NB4 (cell line): Measurements from ENCODE around the gene SAG.

Experiments
- TF ChIP-seq, protein P1 (sequence below): IDR thresholded peaks from one replicate; pipeline ENCODE4 v1.5.1; 2012; ENCODE audit warnings: low read depth, low read length
- TF ChIP-seq, protein P2 (sequence below): IDR thresholded peaks from 2 replicates; pipeline ENCODE4 v1.6.1; 2011; ENCODE audit warnings: low read depth, low read length

DNA sequence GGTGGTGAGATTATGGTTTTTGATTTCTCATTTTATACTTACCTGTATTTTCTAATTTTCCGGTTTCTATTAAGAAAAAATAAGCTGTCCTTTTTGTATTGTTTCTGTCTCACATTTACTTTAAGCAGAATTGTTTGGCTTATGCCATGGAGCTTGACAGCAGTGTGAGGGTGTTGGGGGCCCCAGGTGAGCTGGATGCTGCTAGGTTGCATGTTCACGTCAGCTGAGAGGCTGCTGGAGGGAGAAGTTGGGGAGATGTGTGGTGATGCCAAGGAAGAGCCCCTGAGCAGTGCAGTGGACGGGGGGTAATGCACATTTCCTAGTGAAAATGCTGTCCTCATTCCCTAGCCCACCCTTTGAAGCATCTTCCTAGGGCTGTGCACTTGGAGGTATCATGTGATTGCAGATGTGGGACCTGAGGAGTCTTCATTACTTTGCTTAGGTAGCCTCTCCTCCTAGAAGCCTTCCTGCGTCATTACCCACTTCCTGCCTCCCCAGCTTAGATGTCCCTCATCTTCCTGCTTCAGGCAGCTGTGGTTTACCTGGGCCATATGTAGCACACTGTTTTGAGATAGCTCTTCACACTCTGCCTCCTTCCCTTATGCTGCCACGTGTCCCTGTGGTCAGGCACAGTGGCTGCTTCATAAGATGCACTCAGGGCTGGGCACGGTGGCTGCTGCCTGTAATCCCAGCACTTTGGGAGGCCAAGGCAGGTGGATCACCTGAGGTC, 39.9 kb upstream of the SAG start:
- TF ChIP-seq, protein P1, sequence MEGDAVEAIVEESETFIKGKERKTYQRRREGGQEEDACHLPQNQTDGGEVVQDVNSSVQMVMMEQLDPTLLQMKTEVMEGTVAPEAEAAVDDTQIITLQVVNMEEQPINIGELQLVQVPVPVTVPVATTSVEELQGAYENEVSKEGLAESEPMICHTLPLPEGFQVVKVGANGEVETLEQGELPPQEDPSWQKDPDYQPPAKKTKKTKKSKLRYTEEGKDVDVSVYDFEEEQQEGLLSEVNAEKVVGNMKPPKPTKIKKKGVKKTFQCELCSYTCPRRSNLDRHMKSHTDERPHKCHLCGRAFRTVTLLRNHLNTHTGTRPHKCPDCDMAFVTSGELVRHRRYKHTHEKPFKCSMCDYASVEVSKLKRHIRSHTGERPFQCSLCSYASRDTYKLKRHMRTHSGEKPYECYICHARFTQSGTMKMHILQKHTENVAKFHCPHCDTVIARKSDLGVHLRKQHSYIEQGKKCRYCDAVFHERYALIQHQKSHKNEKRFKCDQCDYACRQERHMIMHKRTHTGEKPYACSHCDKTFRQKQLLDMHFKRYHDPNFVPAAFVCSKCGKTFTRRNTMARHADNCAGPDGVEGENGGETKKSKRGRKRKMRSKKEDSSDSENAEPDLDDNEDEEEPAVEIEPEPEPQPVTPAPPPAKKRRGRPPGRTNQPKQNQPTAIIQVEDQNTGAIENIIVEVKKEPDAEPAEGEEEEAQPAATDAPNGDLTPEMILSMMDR: no peak
- TF ChIP-seq, protein P2, sequence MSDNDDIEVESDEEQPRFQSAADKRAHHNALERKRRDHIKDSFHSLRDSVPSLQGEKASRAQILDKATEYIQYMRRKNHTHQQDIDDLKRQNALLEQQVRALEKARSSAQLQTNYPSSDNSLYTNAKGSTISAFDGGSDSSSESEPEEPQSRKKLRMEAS: no peak
